GM15510 (cell line): ENCODE measurements around the gene F5.

ENCODE experiments used
- POLR2A ChIP-seq: IDR thresholded peaks from 3 replicates; pipeline ENCODE4 v1.6.1; 2011; ENCODE audit warnings: borderline replicate concordance; ENCODE audit not compliant: insufficient read length; ENCODE audit errors: extremely low read depth

The F5 gene

GRCh38 chr1:169484101-169484500 lies 102.2 kb downstream of the F5 start:
- no peak for TF ChIP-seq POLR2A

DNA sequence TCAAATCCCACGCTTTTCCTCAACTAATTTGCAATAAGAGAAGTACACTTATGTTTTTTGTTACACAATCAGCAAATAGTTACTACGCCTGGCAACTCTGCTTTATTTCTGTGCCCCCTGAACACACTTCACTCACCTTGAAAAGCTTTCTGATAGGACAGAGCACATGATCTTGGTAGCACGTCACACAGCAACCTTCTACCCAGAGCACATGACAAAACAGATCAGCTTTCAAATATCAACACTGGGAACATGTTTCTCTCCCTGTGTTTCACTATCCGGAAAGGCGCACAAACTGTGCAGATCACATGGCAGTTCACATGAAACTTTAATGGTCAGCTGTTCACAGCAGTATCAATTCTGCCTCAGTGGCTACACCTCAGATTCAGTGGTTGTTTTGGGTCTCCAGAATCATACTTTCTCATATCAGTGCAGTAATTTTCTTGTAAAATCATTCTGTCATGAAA lies 102.7 kb downstream of the F5 start:
- TF ChIP-seq POLR2A = no peak

DNA sequence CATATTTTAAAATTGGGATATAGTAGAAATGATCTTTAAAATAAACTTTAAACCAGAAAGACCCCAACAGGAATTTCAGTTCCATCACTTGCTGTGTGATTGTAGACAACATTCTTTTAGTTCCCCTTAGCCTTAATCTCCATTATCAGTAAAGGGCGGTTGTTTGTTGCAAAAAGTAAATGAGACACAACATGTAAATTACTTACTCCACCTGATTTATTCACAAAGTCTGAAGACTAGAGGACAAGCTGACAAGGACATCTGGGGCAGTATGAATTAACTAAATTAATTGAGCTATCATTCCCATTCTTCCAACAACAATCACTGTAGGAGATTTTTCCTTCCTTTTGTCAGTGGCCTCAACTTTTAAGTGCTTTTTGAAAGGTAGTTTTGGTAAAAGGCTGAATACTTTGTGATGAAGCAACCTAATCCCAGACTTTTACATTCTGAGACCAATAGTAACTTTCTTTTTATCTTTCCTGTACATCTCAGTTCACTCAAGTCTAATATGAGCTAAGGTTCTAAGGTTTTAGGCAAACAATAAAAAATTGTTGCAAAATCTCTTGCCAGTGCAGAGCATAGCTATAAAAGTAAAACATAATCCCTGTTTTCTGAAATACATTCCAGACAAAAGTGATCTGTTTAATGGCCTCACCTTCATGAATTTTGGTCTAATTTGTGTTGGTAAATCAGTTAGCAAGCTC lies 106.8 kb downstream of the F5 start:
- TF ChIP-seq POLR2A = no peak

DNA sequence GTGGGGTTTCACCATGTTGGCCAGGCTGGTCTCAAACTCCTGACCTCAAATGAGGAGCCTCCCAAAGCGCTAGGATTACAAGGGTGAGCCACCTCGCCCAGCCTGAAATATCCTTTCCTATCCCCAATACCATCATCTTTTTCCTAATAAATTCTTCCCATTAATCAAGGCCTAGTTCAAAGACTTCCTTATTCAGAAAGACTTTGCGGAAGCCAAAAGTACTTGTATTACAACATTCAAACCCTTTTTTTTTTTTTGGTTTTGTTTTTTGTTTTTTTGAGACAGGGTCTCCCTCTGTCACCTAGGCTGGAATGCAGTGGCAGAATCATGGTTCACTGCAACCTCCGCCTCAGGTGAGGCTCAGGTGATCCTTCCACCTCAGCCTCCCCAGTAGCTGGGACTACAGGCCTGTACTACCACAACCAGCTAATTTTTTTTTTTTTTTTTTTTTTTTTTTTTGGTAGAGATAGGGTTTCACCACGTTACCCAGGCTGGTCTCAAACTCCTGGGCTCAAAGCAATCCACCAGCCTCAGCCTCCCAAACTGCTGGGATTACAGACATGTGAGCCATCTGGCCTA lies 108.1 kb downstream of the F5 start:
- no peak for TF ChIP-seq POLR2A

DNA sequence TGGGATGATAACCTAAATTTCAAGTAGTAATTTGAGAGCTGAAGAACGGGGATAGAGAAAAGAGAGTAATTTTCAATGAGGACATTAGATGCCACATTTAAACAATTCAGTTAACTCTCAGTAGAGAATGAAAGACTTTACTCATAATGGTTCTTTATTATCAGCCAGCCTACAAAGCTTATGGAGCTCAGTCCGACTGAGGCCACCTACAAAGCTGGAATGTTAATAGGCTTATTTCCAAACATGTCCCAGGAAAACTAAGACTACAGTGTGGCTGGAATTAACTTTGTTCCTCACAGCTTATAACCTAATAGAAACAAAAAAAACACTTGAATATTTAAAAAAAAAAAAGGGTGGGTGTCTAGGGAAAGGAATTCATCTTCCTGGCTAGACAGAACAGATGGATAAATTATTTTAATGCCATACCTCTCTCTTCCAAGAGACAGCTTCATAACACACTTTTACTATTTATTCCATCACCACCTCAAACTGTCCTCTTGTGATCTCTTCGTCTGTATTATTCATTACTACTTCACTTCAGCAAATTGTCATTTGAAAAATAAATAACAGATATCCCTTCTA lies 110.4 kb downstream of the F5 start:
- TF ChIP-seq POLR2A = no peak

DNA sequence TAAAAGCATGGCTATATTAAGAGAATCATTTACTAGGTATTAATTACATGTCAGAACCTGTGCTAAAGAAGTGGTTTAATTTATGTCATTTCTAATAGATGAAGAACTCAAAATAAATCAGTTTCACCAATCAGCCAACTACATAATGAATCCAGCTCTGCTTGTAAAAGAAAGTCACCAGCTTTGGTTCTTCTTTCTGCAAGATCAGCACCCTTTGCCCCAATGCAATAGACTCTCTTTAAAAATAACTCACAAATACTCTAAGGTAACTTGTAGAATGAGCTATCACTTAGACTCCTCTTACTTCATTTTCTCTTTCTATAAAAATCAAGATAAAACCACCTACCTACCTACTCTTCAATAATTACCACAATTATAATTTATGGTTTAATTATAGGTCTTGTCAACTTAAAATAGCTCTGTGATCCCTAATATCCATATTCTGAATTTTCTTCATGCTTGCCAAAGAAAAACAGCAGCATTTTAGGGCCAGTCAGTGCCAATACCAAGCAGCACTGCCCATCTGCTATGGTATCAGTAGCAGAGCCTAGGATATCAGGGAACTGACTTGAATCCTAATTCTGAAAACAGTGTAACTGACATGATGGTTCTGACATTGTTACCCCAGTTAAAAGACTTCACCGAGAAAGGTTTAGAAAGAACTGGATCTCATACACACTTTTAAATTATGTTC lies 111.8 kb downstream of the F5 start:
- no peak for TF ChIP-seq POLR2A

DNA sequence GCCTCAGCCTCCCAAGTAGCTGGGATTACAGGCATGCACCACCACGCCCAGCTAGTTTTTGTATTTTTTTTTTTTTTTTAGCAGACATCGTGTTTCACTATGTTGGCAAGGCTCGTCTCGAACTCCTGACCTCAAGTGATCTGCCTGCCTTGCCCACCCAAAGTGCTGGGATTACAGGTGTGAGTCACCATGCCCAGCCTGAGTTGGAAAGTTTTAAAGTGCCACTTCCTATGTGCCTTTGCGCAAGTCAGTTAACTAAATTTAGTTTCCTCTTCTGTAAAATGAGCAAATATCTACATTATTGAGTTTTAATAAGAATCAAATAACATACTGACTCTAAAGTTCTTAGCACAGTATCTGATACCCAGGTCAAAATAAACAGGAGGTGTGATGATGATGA lies 112.9 kb downstream of the F5 start:
- TF ChIP-seq POLR2A = no peak

DNA sequence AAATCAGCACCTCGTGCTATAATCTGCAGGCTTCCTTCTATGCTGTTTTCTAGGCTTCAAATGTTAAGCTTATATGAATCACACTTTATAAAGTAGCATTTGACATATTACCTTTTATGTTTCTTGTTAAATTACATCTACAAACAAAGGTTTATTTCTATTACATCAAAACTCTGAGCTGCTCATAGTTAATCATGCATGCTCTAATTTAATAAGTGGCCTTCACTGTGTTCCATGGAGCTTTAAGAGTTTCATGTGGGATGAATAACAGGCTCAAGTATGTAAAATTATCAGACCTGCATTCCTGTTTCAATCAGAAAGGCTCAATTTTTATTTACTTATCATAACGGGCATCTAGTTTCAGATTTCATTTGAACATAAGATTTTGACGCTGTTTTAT lies 113.5 kb downstream of the F5 start:
- no peak for TF ChIP-seq POLR2A

- TF ChIP-seq POLR2A = no peak
These were observed 117.3 kb downstream of the F5 start for GRCh38 chr1:169468982-169469381.

GRCh38 chr1:169466259-169467230 lies 119.7 kb downstream of the F5 start:
- no peak for TF ChIP-seq POLR2A

- TF ChIP-seq POLR2A = no peak
These were observed 121.0 kb downstream of the F5 start for GRCh38 chr1:169465281-169465680.
